Memory B cell (primary cell): ENCODE data around the gene NXPH3.
A peak's percentile ranks its signal among the peaks of the same experiment; 100 is the strongest.

ENCODE experiments used
- ATAC-seq: fragments of 150-1000 bp; cut with Tn5 transposase; 2 replicates; pipeline ENCODE4 v1.10.0; 2021; ENCODE audit warnings: low read depth, mild to moderate bottlenecking, moderate library complexity
- DNase-seq, 2 donors: peaks; one replicate each; pipeline ENCODE4 v3.0.0; 2022; ENCODE audit warnings: low spot score in 2 of 2
- H3K27ac Mint-ChIP-seq: one replicate; pipeline ENCODE4 v1.8.0; 2022; ENCODE audit warnings: mild to moderate bottlenecking, moderate library complexity, mixed read lengths
- H3K27me3 Mint-ChIP-seq: one replicate; pipeline ENCODE4 v1.8.0; 2022; ENCODE audit warnings: mixed read lengths
- H3K36me3 Mint-ChIP-seq: one replicate; pipeline ENCODE4 v1.8.0; 2022; ENCODE audit warnings: mild to moderate bottlenecking, mixed read lengths
- H3K4me1 Mint-ChIP-seq: one replicate; pipeline ENCODE4 v1.8.0; 2022; ENCODE audit warnings: mixed read lengths
- H3K4me3 Mint-ChIP-seq: one replicate; pipeline ENCODE4 v1.8.0; 2022; ENCODE audit warnings: mild to moderate bottlenecking, moderate library complexity, mixed read lengths
- H3K9me3 Mint-ChIP-seq: one replicate; pipeline ENCODE4 v1.8.0; 2022; ENCODE audit warnings: mixed read lengths

The NXPH3 gene

GRCh38 chr17:49575679-49576087 lies at the start of gene NXPH3:
NXPH3 (plus strand) TSS chr17:49575871; CDS start chr17:49576220, 349 bp downstream.
- Mint-ChIP-seq H3K27ac (no peak within 1 kb of the TSS), H3K36me3 (no peaks in the 10 kb centered on the region), H3K9me3 (no peaks in the 10 kb centered on the region), H3K27me3 (peaks cover 28% of the 10 kb centered on the region), H3K4me1 (peaks cover 6% of the 10 kb centered on the region), H3K4me3 (peak within 1 kb of the TSS; percentile 76)
- peak in 1 of 2 donors; percentile 60 for DNase-seq
- ATAC-seq, result peak; percentile 70

- Mint-ChIP-seq H3K9me3 (no peaks in the 10 kb centered on the region), H3K27ac (no peak overlapping the region), H3K27me3 (peaks cover 17% of the 10 kb centered on the region), H3K36me3 (no peaks in the 10 kb centered on the region), H3K4me1 (no peaks in the 10 kb centered on the region), H3K4me3 (no peak overlapping the region)
- ATAC-seq, result no peak
- DNase-seq, result no peak
These were observed 47.6 kb upstream of the NXPH3 start for GRCh38 chr17:49527927-49528651.

- Mint-ChIP-seq H3K36me3 (no peaks in the 10 kb centered on the region), H3K27me3 (peaks cover 17% of the 10 kb centered on the region), H3K9me3 (no peaks in the 10 kb centered on the region), H3K4me3 (no peak overlapping the region), H3K27ac (no peak overlapping the region), H3K4me1 (no peaks in the 10 kb centered on the region)
- ATAC-seq (no peak), DNase-seq (no peak)
These were observed 46.7 kb upstream of the NXPH3 start for GRCh38 chr17:49528966-49529365.

GRCh38 chr17:49530118-49530517 lies 45.6 kb upstream of the NXPH3 start:
- peaks cover 18% of the 10 kb centered on the region for H3K27me3 Mint-ChIP-seq
- no peaks in the 10 kb centered on the region for H3K36me3 Mint-ChIP-seq
- ATAC-seq, result no peak
- H3K4me3 Mint-ChIP-seq, result no peak overlapping the region
- no peaks in the 10 kb centered on the region for H3K9me3 Mint-ChIP-seq
- DNase-seq, result no peak
- no peaks in the 10 kb centered on the region for H3K4me1 Mint-ChIP-seq
- no peak overlapping the region for H3K27ac Mint-ChIP-seq

GRCh38 chr17:49543860-49544259 lies 31.8 kb upstream of the NXPH3 start:
- H3K9me3 Mint-ChIP-seq, result peaks cover 11% of the 10 kb centered on the region
- H3K27ac Mint-ChIP-seq, result no peak overlapping the region
- H3K4me1 Mint-ChIP-seq, result no peaks in the 10 kb centered on the region
- H3K4me3 Mint-ChIP-seq, result no peak overlapping the region
- H3K36me3 Mint-ChIP-seq, result no peaks in the 10 kb centered on the region
- H3K27me3 Mint-ChIP-seq, result peaks cover 9% of the 10 kb centered on the region
- DNase-seq, result no peak
- no peak for ATAC-seq

GRCh38 chr17:49545007-49545660 lies 30.5 kb upstream of the NXPH3 start:
- Mint-ChIP-seq H3K27me3 (peaks cover 9% of the 10 kb centered on the region), H3K4me1 (no peaks in the 10 kb centered on the region), H3K36me3 (no peaks in the 10 kb centered on the region), H3K9me3 (peaks cover 11% of the 10 kb centered on the region), H3K27ac (no peak overlapping the region), H3K4me3 (no peak overlapping the region)
- DNase-seq, result no peak
- ATAC-seq, result no peak

GRCh38 chr17:49545806-49546545 lies 29.7 kb upstream of the NXPH3 start:
- Mint-ChIP-seq H3K9me3 (peaks cover 9% of the 10 kb centered on the region), H3K4me3 (no peak overlapping the region), H3K4me1 (no peaks in the 10 kb centered on the region), H3K27ac (no peak overlapping the region), H3K27me3 (peaks cover 9% of the 10 kb centered on the region), H3K36me3 (no peaks in the 10 kb centered on the region)
- no peak for ATAC-seq
- DNase-seq, result no peak

- Mint-ChIP-seq H3K27me3 (peaks cover 9% of the 10 kb centered on the region), H3K27ac (no peak overlapping the region), H3K4me1 (no peaks in the 10 kb centered on the region), H3K4me3 (no peak overlapping the region), H3K36me3 (no peaks in the 10 kb centered on the region), H3K9me3 (peaks cover 4% of the 10 kb centered on the region)
- ATAC-seq, result no peak
- DNase-seq, result no peak
These were observed 28.8 kb upstream of the NXPH3 start for GRCh38 chr17:49546546-49547535.

- DNase-seq, result no peak
- no peak for ATAC-seq
- Mint-ChIP-seq H3K27me3 (peaks cover 9% of the 10 kb centered on the region), H3K27ac (no peak overlapping the region), H3K36me3 (no peaks in the 10 kb centered on the region), H3K4me1 (no peaks in the 10 kb centered on the region), H3K4me3 (no peak overlapping the region), H3K9me3 (peaks cover 4% of the 10 kb centered on the region)
These were observed 28.1 kb upstream of the NXPH3 start for GRCh38 chr17:49547566-49547965.

- DNase-seq, result no peak
- no peak for ATAC-seq
- Mint-ChIP-seq H3K9me3 (peaks cover 4% of the 10 kb centered on the region), H3K27me3 (peaks cover 9% of the 10 kb centered on the region), H3K36me3 (no peaks in the 10 kb centered on the region), H3K27ac (no peak overlapping the region), H3K4me3 (no peak overlapping the region), H3K4me1 (peaks cover 3% of the 10 kb centered on the region)
These were observed 27.6 kb upstream of the NXPH3 start for GRCh38 chr17:49548051-49548505.

- no peak for DNase-seq
- no peak overlapping the region for H3K27ac Mint-ChIP-seq
- H3K4me1 Mint-ChIP-seq, result peaks cover 7% of the 10 kb centered on the region
- no peak overlapping the region for H3K4me3 Mint-ChIP-seq
- ATAC-seq, result no peak
- no peaks in the 10 kb centered on the region for H3K36me3 Mint-ChIP-seq
- H3K9me3 Mint-ChIP-seq, result peaks cover 4% of the 10 kb centered on the region
- H3K27me3 Mint-ChIP-seq, result peaks cover 9% of the 10 kb centered on the region
These were observed 27.0 kb upstream of the NXPH3 start for GRCh38 chr17:49548506-49549310.

GRCh38 chr17:49549311-49549605 lies 26.4 kb upstream of the NXPH3 start:
- H3K27ac Mint-ChIP-seq, result no peak overlapping the region
- no peak overlapping the region for H3K4me3 Mint-ChIP-seq

More at GRCh38 chr17:49549311-49549605, 26.4 kb upstream of the NXPH3 start:
- no peaks in the 10 kb centered on the region for H3K9me3 Mint-ChIP-seq
- H3K4me1 Mint-ChIP-seq, result peaks cover 8% of the 10 kb centered on the region
- peaks cover 7% of the 10 kb centered on the region for H3K27me3 Mint-ChIP-seq
- ATAC-seq (no peak), DNase-seq (no peak)
- no peaks in the 10 kb centered on the region for H3K36me3 Mint-ChIP-seq
